Osteoblast (primary cell): ENCODE measurements around the gene RTL3. TPM values are rescaled to one million over a fixed set of nuclear protein-coding genes. Genes with fewer than 3 reads are reported as not detected.

ENCODE experiments used
- DNase-seq: peaks from one replicate; pipeline ENCODE4 v3.0.0; 2011; ENCODE audit warnings: low spot score, mixed read lengths; ENCODE audit not compliant: insufficient read length; ENCODE audit errors: missing footprints
- H2AFZ ChIP-seq: 2 replicates; pipeline ENCODE4 v1.6.0; 2011; ENCODE audit warnings: mild to moderate bottlenecking, low read length
- H3K27ac ChIP-seq: 2 replicates; pipeline ENCODE4 v1.5.1; 2011; ENCODE audit warnings: mild to moderate bottlenecking, low read depth, low read length, moderate library complexity
- H3K27me3 ChIP-seq: 2 replicates; pipeline ENCODE4 v1.6.0; 2012; ENCODE audit warnings: mild to moderate bottlenecking, control low read depth, inconsistent platforms, low read length, moderate library complexity; ENCODE audit not compliant: insufficient read depth
- H3K36me3 ChIP-seq: 2 replicates; pipeline ENCODE4 v1.5.1; 2011; ENCODE audit warnings: mild to moderate bottlenecking, low read length, control low read depth, moderate library complexity; ENCODE audit not compliant: insufficient read depth
- H3K4me1 ChIP-seq: 2 replicates; pipeline ENCODE4 v1.5.1; 2011; ENCODE audit warnings: mild to moderate bottlenecking, low read length, control low read depth, moderate library complexity; ENCODE audit not compliant: insufficient read depth
- H3K4me2 ChIP-seq: 2 replicates; pipeline ENCODE4 v1.6.0; 2011; ENCODE audit warnings: mild to moderate bottlenecking, low read length; ENCODE audit not compliant: insufficient read depth
- H3K4me3 ChIP-seq: fragments of 200-600 bp; sonication (generic); 3 replicates; pipeline ENCODE4 v1.5.1; 2012; ENCODE audit warnings: mild to moderate bottlenecking, low read length, inconsistent platforms; ENCODE audit not compliant: insufficient read depth
- H3K79me2 ChIP-seq: 2 replicates; pipeline ENCODE4 v1.6.0; 2012; ENCODE audit warnings: mild to moderate bottlenecking, low read length, control low read depth, inconsistent platforms; ENCODE audit not compliant: insufficient read depth
- H3K9me3 ChIP-seq: 2 replicates; pipeline ENCODE4 v1.5.1; 2011; ENCODE audit warnings: low read depth, low read length, control low read depth
- H4K20me1 ChIP-seq: 2 replicates; pipeline ENCODE4 v1.6.0; 2012; ENCODE audit warnings: mild to moderate bottlenecking, low read length, control low read depth; ENCODE audit not compliant: insufficient read depth
- CTCF ChIP-seq: IDR thresholded peaks from 2 replicates; pipeline ENCODE4 v1.5.1; 2011; ENCODE audit warnings: mild to moderate bottlenecking, low read depth, low read length, moderate library complexity; ENCODE audit errors: extremely low read depth
- total RNA-seq: library from RNA; depleted of rRNA; stranded (reverse); fragments of >200 nt; gene quantifications from 2 replicates; pipeline ENCODE4 v1.2.3, GENCODE V29; 2012

RTL3 gene
- total RNA-seq, 1 donor, result not detected

GRCh38 chrX:78622831-78623230 lies 36.3 kb downstream of the RTL3 start:
- DNase-seq, result no peak
- TF ChIP-seq CTCF, result no peak
- H3K9me3 ChIP-seq, result no peaks in the 10 kb centered on the region

GRCh38 chrX:78619834-78620233 lies 39.3 kb downstream of the RTL3 start:
- no peaks in the 10 kb centered on the region for H3K36me3 ChIP-seq
- no peak for TF ChIP-seq CTCF
- DNase-seq, result no peak
- H3K79me2 ChIP-seq, result no peaks in the 10 kb centered on the region
- peaks cover 3% of the 10 kb centered on the region for H3K4me1 ChIP-seq
- no peaks in the 10 kb centered on the region for H3K27me3 ChIP-seq
- H3K4me3 ChIP-seq, result no peak overlapping the region
- H3K9me3 ChIP-seq, result no peaks in the 10 kb centered on the region
- peak overlapping the region; percentile 33 for H2AFZ ChIP-seq
- no peak overlapping the region for H3K27ac ChIP-seq
- no peak overlapping the region for H3K4me2 ChIP-seq
- H4K20me1 ChIP-seq, result no peaks in the 10 kb centered on the region

More at GRCh38 chrX:78622831-78623230, 36.3 kb downstream of the RTL3 start:
- H3K4me2 ChIP-seq, result no peak overlapping the region
- H2AFZ ChIP-seq, result no peak overlapping the region
- no peak overlapping the region for H3K27ac ChIP-seq
- H3K79me2 ChIP-seq, result no peaks in the 10 kb centered on the region
- peaks cover 3% of the 10 kb centered on the region for H3K4me1 ChIP-seq
- no peaks in the 10 kb centered on the region for H4K20me1 ChIP-seq
- no peaks in the 10 kb centered on the region for H3K36me3 ChIP-seq
- no peaks in the 10 kb centered on the region for H3K27me3 ChIP-seq
- no peak overlapping the region for H3K4me3 ChIP-seq

DNA sequence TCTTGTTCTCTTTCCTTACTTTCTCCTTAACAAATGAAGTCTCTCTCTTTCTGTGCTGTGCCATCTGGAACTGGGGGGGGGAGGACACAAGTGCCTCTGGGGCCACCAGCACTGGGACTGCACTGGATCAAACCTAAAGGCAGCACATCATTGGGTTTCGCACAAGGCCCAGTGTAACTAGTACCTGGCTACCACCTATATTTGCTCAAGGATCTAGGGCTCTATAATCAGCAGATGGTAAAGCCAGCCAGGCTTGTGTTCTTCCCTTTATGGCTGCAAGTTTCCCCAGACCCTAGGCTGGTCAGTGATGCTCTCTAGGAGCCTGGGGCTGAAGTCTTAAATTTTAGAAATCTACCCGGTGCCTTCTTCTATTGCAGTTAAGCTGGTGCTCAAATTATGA lies 40.1 kb downstream of the RTL3 start:
- Histone ChIP-seq H3K27ac (no peak overlapping the region), H3K4me2 (no peak overlapping the region), H3K36me3 (no peaks in the 10 kb centered on the region), H3K4me1 (peaks cover 3% of the 10 kb centered on the region), H3K9me3 (no peaks in the 10 kb centered on the region), H3K79me2 (no peaks in the 10 kb centered on the region), H2AFZ (no peak overlapping the region), H3K27me3 (no peaks in the 10 kb centered on the region), H3K4me3 (no peak overlapping the region), H4K20me1 (no peaks in the 10 kb centered on the region)
- no peak for TF ChIP-seq CTCF
- peak; percentile 11 for DNase-seq

DNA sequence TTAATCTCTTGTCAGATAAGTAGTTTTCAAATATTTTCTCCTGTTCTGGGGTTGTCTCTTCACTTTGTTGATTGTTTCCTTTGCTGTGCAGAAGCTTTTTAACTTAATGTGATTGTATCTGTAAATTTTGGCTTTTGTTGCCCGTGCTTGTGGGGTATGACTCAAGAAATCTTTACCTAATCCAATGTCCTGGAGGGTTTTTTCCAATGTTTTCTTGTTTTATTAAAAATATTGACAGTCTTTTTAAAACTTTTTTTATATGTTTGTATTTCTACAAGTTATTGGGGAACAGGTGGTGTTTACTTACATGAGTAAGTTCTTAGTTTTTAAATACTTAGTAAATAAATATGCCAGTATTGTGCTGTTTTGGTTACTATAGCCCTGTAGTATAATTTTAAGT lies 44.9 kb downstream of the RTL3 start:
- no peak for TF ChIP-seq CTCF
- Histone ChIP-seq H3K79me2 (no peaks in the 10 kb centered on the region), H3K27ac (no peak overlapping the region), H3K9me3 (no peaks in the 10 kb centered on the region), H2AFZ (no peak overlapping the region), H3K36me3 (no peaks in the 10 kb centered on the region), H3K4me2 (no peak overlapping the region), H3K27me3 (no peaks in the 10 kb centered on the region), H3K4me3 (no peak overlapping the region), H3K4me1 (no peaks in the 10 kb centered on the region), H4K20me1 (no peaks in the 10 kb centered on the region)
- no peak for DNase-seq

Other genes with a start within 250 kb of the RTL3 start
- gene LPAR4, start 88.4 kb upstream of the RTL3 start, total RNA-seq, result 0.29 and 0.36 TPM in 2 replicates